Measurements from ENCODE around the gene ZNF689. TPM values are rescaled to one million over a fixed set of nuclear protein-coding genes. Genes with fewer than 3 reads are reported as not detected.
"Not testable (repeated sequence)": the region's sequence is repeated elsewhere in the genome, so short reads cannot be mapped to it uniquely, and the experiment has no call there.

ZNF689 gene
- total RNA-seq, 2 experiments from 2014 or later: 12.2 to 15.3 TPM

DNA sequence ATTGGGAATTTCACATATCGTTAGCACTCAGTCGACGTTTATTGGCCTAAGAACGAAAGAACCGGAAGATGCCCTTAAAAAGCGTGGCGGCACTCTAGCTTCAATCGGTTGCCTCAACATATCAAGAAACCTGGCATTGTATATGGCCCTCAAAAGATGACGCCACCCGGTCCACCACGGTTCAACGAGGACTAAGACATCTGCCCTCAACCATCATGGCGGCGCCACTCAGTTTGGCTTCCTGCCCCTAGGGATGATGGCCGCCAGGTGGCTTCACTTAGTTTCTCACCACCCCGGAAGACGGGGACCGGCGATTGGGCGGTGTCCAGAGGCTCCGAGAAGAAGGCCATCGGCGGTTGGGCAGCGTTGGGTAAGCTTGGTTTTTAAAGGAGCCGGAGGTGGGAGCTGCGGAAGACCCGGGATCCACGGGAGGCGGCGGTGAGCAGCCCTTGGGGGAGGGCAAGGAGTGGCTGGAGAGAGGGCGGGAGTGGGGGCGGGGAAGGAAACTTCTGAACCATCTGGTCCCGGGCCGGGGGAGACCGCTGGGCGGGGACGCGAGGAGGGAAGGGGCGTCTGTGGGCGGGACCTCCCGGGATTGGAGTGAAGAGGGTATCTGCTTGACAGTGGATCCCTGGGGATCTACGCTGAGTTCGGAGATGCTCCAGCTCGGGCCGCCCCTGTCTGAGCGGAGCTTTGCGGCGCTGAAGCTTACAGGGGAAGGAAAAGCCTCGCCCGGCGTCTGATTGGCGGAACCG lies 40.4 kb upstream of the ZNF689 start, which contains the start of gene PRR14:
TSS of gene PRR14 (plus strand) at position 592 of the 755 bp plus-strand sequence. CDS start 686 bp downstream, outside the sequence.
- no peaks in the 10 kb centered on the region for H3K27me3 Mint-ChIP-seq

DNA sequence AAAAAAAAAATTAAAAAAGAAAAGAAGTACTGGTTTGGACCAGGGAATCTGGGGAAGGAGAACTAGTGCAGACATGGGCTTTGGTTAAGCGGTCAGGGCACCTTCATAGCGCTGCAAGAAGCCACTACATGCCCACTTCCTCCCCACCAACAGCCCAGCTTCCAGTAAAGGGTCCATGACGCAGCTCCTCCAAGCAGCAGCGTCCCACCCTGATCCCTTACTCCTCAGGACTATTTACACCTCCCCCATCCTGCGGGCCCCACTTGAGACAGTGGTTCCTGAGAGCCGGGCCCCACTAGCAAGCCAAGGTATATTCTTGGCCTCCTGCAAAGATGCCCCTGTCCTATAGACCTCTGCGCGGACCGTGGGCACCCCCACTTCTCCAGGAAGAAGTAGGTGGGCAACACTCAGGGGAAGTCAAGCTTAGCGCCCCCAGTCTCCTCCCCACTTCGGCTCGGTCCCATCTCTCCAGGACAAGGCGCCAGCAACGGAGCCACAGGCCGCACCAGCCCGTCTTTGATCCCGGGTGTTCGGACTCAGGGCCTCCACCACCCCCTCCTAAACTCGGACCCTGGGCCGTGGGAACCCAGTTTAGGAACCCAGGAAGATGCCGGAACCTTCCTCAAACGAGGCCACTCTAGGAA lies 39.7 kb upstream of the ZNF689 start:
- peak; percentile 3 for ATAC-seq
- peaks cover 19% of the 10 kb centered on the region for H3K36me3 Mint-ChIP-seq

More for the DNA sequence above, 40.4 kb upstream of the ZNF689 start, which contains the start of gene PRR14:
- peaks cover 24% of the 10 kb centered on the region for H3K36me3 Mint-ChIP-seq
- H3K9me3 Mint-ChIP-seq (ENCODE audit: low read depth): no peaks in the 10 kb centered on the region
- peak; percentile 100 for DNase-seq
- H3K4me3 Mint-ChIP-seq: peak within 1 kb of the TSS; percentile 96
- CTCF ChIA-PET: interaction anchor here (0.7 to 2.8 kb wide), 23 partner anchors 9 to 292 kb away, joined by 3 to 27 read pairs (median 5); partner anchors contain the start of genes DCTPP1, FBRS, SRCAP and ZNF688
- H3K27ac Mint-ChIP-seq: peak within 1 kb of the TSS; percentile 97
- ATAC-seq: peak; percentile 79
- H3K4me1 Mint-ChIP-seq: peaks cover 33% of the 10 kb centered on the region

DNA sequence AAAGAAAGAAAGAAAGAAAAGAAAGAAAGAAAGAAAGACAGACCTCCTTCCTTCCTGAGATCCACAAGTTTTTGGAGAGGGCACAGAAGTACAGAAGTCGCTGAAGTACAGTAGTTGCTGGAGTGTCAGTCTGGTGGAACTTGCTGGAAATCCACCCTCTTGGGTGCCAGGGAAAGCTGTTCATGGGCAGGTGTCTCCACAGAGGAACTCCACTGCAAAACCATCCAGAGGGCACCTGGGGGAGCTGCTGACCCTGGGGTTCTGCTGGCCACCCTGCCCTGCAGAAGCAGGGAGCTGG lies 37.0 kb upstream of the ZNF689 start:
- ATAC-seq: no peak
- Mint-ChIP-seq H3K4me3 (no peak overlapping the region), H3K36me3 (peaks cover 3% of the 10 kb centered on the region), H3K27ac (no peak overlapping the region), H3K27me3 (no peaks in the 10 kb centered on the region), H3K4me1 (peaks cover 19% of the 10 kb centered on the region), H3K9me3 (ENCODE audit: low read depth) (no peaks in the 10 kb centered on the region)
- CTCF ChIA-PET: interaction anchor here (1.1 to 1.4 kb wide), 2 partner anchors 11 to 18 kb away, joined by 3 to 4 read pairs; partner anchors contain the start of gene FBRS
- no peak for DNase-seq

More for the DNA sequence above, 39.7 kb upstream of the ZNF689 start:
- peak; percentile 82 for DNase-seq
- H3K9me3 Mint-ChIP-seq (ENCODE audit: low read depth): no peaks in the 10 kb centered on the region
- H3K4me1 Mint-ChIP-seq: peaks cover 32% of the 10 kb centered on the region
- peak overlapping the region; percentile 96 for H3K4me3 Mint-ChIP-seq
- H3K27ac Mint-ChIP-seq: peak overlapping the region; percentile 97
- CTCF ChIA-PET: interaction anchor here (0.8 to 2.8 kb wide), 18 partner anchors 10 to 292 kb away, joined by 3 to 27 read pairs (median 5); partner anchors contain the start of genes DCTPP1, FBRS, ZNF689 and ZNF764
- no peaks in the 10 kb centered on the region for H3K27me3 Mint-ChIP-seq

DNA sequence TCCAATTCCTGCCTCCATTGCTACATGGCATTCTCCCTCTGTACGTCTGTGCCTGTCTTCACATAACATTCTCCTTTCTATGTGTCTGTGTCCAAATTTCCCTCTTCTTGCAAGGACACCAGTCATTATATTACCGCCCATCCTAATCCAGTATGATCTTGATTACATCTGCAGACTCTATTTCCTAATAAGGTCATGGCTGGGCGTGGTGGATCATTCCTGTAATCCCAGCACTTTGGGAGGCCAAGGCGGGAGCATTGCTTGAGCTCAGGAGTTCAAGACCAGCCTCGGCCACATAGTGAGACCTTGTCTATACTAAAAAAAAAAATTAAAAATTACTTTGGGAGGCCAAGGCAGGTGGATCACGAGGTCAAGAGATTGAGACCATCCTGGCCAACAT lies 35.5 kb upstream of the ZNF689 start:
- CTCF ChIA-PET: interaction anchor here (1.7 to 1.9 kb wide), 2 partner anchors 15 to 16 kb away, joined by 4 to 5 read pairs; no protein-coding TSS in a partner anchor
- no peaks in the 10 kb centered on the region for H3K9me3 Mint-ChIP-seq (ENCODE audit: low read depth)
- ATAC-seq (no peak), DNase-seq (no peak)
- no peaks in the 10 kb centered on the region for H3K36me3 Mint-ChIP-seq
- H3K4me1 Mint-ChIP-seq: peaks cover 14% of the 10 kb centered on the region
- H3K27ac Mint-ChIP-seq: no peak overlapping the region
- H3K27me3 Mint-ChIP-seq: no peaks in the 10 kb centered on the region
- H3K4me3 Mint-ChIP-seq: no peak overlapping the region

DNA sequence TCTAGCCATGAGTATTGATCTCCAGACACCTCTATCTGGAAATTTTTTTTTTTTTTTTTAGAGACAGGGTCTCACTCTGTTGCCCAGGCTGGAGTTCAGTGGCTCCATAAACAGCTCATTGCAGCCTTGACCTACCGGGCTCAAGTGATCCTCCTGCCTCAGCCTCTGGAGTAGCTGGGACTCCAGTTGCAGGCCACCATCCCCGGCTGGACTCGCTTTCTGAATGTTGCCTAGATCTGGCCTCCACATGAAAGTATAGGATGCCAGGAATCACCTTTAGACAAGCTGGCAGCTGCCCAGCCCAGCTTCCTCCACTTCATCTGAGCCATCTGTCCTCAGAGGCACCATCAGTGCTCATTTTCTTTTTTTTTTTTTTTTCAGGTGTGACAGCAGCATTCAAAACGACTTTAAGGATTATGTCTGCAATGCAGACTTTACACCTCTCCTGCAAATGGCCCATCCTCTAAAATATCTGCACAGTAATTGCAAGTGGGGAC lies 34.2 kb upstream of the ZNF689 start:
- Mint-ChIP-seq H3K27me3 (no peaks in the 10 kb centered on the region), H3K36me3 (no peaks in the 10 kb centered on the region), H3K27ac (no peak overlapping the region), H3K4me1 (peaks cover 5% of the 10 kb centered on the region), H3K4me3 (no peak overlapping the region), H3K9me3 (ENCODE audit: low read depth) (no peaks in the 10 kb centered on the region)
- DNase-seq (no peak), ATAC-seq (no peak)
- CTCF ChIA-PET: interaction anchor here (1.0 to 1.5 kb wide), 3 partner anchors 10 to 214 kb away, joined by 3 to 5 read pairs (median 4); partner anchors contain the start of genes DCTPP1 and ZNF747

DNA sequence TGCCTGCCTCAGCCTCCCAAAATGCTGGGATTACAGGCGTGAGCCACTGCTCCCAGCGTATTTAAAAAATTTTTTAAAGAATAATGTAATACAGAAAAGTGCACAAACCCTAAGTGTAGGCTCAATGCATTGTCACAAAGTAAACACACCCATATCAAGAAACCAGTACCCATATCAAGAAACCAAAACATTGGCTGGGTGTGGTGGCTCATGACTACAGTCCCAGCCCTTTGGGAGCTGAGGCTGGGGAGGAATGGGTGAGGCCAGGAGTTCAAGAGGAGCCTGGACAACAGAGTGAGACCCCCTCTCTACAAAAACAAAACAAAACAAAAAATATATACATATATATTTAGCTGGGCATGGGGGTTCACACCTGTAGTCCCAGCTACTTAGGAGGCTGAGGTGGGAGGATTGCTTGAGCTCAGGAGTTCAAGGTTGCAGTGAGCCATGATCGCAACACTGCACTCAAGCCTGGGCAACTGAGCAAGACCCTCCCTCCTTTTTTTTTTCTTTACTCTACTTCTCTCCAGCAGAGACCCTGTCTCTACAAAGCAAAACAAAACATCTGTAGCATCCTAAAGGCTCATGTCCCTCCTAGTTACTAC lies 31.3 kb upstream of the ZNF689 start:
- no peaks in the 10 kb centered on the region for H3K36me3 Mint-ChIP-seq
- H3K9me3 Mint-ChIP-seq (ENCODE audit: low read depth): no peaks in the 10 kb centered on the region
- H3K27me3 Mint-ChIP-seq: no peaks in the 10 kb centered on the region
- H3K4me1 Mint-ChIP-seq: peaks cover 1% of the 10 kb centered on the region
- no peak overlapping the region for H3K4me3 Mint-ChIP-seq
- ATAC-seq (no peak), DNase-seq (no peak)
- CTCF ChIA-PET: interaction anchor here (0.8 to 1.1 kb wide), 2 partner anchors 9 to 13 kb away, joined by 3 read pairs; partner anchors contain the start of gene PRR14
- H3K27ac Mint-ChIP-seq: no peak overlapping the region

DNA sequence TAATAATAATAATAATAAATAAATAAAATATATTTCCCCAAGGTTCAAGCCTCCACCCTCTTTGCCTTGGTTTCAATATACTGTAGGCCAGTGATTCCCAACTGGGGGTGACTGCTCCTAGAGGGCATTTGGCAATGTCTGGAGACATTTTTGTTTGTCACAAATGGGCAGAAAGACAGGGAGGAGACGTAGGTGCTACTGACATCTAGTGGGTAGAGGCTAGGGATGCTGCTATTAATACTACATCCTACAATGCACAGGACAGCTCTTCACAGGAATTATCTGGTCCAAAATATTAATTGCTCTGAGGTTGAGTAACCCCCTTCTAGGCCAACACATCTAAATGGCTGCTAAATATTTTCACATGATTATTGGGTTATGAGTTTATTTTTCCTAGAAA lies 27.8 kb upstream of the ZNF689 start:
- ATAC-seq (no peak), DNase-seq (peak; percentile 46)
- no peak overlapping the region for H3K27ac Mint-ChIP-seq
- H3K9me3 Mint-ChIP-seq (ENCODE audit: low read depth): no peaks in the 10 kb centered on the region
- peaks cover 18% of the 10 kb centered on the region for H3K4me1 Mint-ChIP-seq
- H3K27me3 Mint-ChIP-seq: no peaks in the 10 kb centered on the region
- CTCF ChIA-PET: interaction anchor here (0.7 to 2.8 kb wide), 8 partner anchors 9 to 107 kb away, joined by 3 to 14 read pairs (median 4); partner anchors contain the start of genes PRR14 and ZNF785
- H3K36me3 Mint-ChIP-seq: no peaks in the 10 kb centered on the region
- no peak overlapping the region for H3K4me3 Mint-ChIP-seq

DNA sequence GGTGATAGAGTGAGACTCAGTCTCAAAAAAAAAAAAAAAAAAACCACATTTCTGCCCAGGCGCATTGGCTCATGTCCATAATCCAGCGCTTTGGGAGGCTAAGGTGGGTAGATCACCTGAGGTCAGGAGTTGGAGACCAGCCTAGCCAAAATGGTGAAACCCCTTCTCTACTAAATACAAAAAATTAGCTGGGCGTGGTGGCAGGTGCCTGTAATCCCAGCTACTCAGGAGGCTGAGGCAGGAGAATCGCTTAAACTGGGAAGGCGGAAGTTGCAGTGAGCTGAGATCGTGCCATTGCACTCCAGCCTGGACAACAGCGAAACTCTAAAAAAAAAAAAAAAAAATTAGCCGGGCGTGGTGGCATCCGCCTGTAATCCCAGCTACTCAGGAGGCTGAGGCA lies 26.9 kb upstream of the ZNF689 start:
- DNase-seq; H3K27me3 Mint-ChIP-seq; ATAC-seq; H3K9me3 Mint-ChIP-seq (ENCODE audit: low read depth); H3K27ac Mint-ChIP-seq; H3K4me3 Mint-ChIP-seq; H3K36me3 Mint-ChIP-seq: not testable (repeated sequence)
- H3K4me1 Mint-ChIP-seq: peaks cover 18% of the 10 kb centered on the region
- CTCF ChIA-PET: interaction anchor here (0.7 to 2.8 kb wide), 10 partner anchors 8 to 255 kb away, joined by 3 to 14 read pairs (median 4); partner anchors contain the start of genes PRR14, SEPTIN1, ZNF771 and ZNF785

DNA sequence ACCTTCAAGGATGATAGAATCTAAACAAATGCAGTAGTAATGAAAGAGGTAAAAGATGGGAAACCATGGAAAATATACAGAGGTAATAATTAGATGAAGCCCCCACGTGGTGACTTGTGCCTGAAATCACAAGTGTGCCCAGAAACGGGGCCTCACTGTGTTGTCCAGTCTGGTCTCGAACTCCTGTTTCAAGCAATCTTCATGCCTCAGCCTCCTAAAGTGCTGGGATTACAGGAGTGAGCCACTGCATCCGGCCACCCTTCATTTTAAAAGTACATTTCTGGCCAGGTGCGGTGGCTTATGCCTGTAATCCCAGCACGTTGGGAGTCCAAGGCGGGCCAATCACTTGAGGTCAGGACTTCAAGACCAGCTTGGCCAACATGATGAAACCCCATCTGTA lies 26.4 kb upstream of the ZNF689 start:
- Mint-ChIP-seq H3K36me3 (no peaks in the 10 kb centered on the region), H3K4me3 (no peak overlapping the region), H3K27ac (peak overlapping the region; percentile 6), H3K4me1 (peaks cover 18% of the 10 kb centered on the region), H3K9me3 (ENCODE audit: low read depth) (no peaks in the 10 kb centered on the region), H3K27me3 (no peaks in the 10 kb centered on the region)
- ATAC-seq: no peak
- DNase-seq: no peak
- CTCF ChIA-PET: interaction anchor here (0.7 to 2.8 kb wide), 8 partner anchors 14 to 254 kb away, joined by 3 to 14 read pairs (median 4); partner anchors contain the start of genes DCTPP1, PRR14, SEPTIN1 and ZNF771

DNA sequence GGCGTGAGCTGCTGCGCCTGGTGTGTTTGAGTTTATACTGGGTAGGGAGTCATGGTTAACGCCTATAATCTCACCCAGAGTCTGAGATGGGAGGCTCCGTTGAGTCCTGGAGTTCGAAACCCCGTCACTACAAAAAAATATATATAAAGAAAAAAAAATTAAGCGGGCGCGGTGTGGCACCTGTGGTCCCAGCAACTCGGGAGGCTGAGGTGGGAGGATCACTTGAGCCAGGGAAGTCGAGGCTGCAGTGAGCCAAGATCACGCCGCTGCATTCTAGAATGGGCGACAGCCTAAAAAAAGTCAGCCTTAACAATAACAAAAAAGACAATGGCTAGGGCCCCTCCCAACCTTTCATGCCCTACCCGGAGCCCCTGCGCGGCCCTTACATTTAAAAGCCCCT lies 23.3 kb upstream of the ZNF689 start:
- no peaks in the 10 kb centered on the region for H3K27me3 Mint-ChIP-seq
- peak overlapping the region; percentile 75 for H3K4me3 Mint-ChIP-seq
- CTCF ChIA-PET: interaction anchor here (0.9 to 3.6 kb wide), 8 partner anchors 12 to 204 kb away, joined by 3 to 13 read pairs (median 4); partner anchors contain the start of genes DCTPP1, PRR14 and ZNF747
- H3K27ac Mint-ChIP-seq: peak overlapping the region; percentile 89
- peaks cover 27% of the 10 kb centered on the region for H3K4me1 Mint-ChIP-seq
- ATAC-seq: no peak
- no peaks in the 10 kb centered on the region for H3K9me3 Mint-ChIP-seq (ENCODE audit: low read depth)
- no peak for DNase-seq
- no peaks in the 10 kb centered on the region for H3K36me3 Mint-ChIP-seq

DNA sequence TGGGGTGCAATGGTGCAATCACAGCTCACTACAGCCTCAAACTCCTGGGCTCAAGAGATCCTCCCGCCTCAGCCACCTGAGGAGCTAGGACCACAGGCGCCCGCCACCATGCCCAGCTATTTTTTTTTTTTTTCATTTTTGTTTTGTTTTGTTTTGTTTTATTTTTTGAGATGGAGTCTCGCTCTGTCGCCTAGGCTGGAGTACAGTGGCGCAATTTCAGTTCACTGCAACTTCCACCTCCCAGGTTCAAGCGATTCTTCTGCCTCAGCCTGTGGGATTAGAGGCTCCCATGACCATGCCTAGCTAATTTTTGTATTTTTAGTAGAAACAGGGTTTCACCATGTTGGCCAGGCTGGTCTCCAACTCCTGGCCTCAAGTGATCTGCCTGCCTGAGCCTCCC lies 22.3 kb upstream of the ZNF689 start:
- H3K4me1 Mint-ChIP-seq: peaks cover 29% of the 10 kb centered on the region
- not testable (repeated sequence) for DNase-seq; H3K9me3 Mint-ChIP-seq (ENCODE audit: low read depth); ATAC-seq; H3K27ac Mint-ChIP-seq; H3K36me3 Mint-ChIP-seq; H3K27me3 Mint-ChIP-seq; H3K4me3 Mint-ChIP-seq
- CTCF ChIA-PET: interaction anchor here (0.7 to 3.6 kb wide), 9 partner anchors 10 to 223 kb away, joined by 3 to 13 read pairs (median 4); partner anchors contain the start of gene PRR14

DNA sequence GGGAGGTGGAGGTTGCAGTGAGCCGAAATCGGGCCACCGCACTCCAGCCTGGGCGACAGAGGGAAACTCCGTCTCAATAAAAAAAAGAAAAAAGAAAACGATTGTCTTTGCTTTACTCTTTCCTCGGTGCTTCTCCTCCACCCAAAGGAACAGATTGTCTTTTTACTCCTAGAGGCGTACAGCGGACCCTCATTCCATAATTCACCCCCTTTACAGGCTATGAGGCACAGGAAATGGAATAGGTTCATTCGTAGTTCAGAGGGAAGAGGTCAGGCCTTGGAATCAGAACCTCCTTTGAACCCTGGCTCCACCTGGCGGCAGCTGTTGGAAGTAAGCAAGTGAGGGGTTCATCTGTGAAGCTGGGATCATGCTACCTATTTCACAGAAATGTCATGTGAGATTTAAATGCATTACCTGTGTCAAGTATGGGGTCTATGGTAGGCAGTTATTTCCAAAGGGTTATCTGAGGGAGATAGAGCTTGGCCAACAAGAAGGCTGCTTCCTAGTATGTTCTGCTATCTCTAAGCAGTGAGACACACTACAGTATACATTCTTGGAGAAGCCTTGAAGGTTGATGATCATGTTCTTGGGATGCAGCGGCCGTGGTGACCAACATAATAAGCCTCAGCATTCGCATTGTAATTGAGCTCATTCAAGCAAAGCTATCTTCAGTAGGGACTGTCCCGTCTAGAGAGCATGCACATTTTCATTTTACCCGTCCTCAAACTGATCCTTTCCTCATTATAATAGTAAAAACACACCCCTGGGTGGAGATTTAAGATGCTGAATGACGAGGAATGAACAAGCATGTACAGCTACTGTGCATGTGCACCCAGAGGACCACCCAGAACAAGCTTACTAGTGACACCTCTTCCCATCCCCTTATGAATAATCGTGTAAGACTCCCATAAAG lies 18.7 kb upstream of the ZNF689 start:
- Mint-ChIP-seq H3K27ac (peak overlapping the region; percentile 71), H3K4me3 (peak overlapping the region; percentile 54), H3K4me1 (peaks cover 17% of the 10 kb centered on the region), H3K27me3 (peaks cover under 1% of the 10 kb centered on the region), H3K9me3 (ENCODE audit: low read depth) (no peaks in the 10 kb centered on the region), H3K36me3 (no peaks in the 10 kb centered on the region)
- ATAC-seq (peak; percentile 93), DNase-seq (peak; percentile 93)
- CTCF ChIA-PET: interaction anchor here (0.8 to 3.9 kb wide), 35 partner anchors 9 to 516 kb away, joined by 3 to 30 read pairs (median 5); partner anchors contain the start of genes DCTPP1, PRR14, SEPTIN1 and ZNF688

All from activated CD8-positive, alpha-beta memory T cell treated with anti-CD3 and anti-CD28 coated beads, Interleukin-2, amount 10 ng/mL, durations not matched to agents 7 days and 5 days (primary cell).